CD4-positive, alpha-beta T cell treated with Interleukin-2 at 100 ng/mL for 4 hours (primary cell): ENCODE measurements around the gene TH.
"Not testable (repeated sequence)": the region's sequence is repeated elsewhere in the genome, so short reads cannot be mapped to it uniquely, and the experiment has no call there.

Experiments used
- DNase-seq: peaks from one replicate; pipeline ENCODE4 v3.0.0-alpha.2; 2020; ENCODE audit warnings: low spot score

The TH gene

GRCh38 chr11:2195756-2196088 is 24.1 kb upstream of the TH start:
- DNase-seq: no peak

- peak; percentile 37 for DNase-seq
Measured at GRCh38 chr11:2194877-2195755, 23.5 kb upstream of the TH start.

- not testable (repeated sequence) for DNase-seq
Measured at GRCh38 chr11:2193888-2194595, 22.4 kb upstream of the TH start.

DNA sequence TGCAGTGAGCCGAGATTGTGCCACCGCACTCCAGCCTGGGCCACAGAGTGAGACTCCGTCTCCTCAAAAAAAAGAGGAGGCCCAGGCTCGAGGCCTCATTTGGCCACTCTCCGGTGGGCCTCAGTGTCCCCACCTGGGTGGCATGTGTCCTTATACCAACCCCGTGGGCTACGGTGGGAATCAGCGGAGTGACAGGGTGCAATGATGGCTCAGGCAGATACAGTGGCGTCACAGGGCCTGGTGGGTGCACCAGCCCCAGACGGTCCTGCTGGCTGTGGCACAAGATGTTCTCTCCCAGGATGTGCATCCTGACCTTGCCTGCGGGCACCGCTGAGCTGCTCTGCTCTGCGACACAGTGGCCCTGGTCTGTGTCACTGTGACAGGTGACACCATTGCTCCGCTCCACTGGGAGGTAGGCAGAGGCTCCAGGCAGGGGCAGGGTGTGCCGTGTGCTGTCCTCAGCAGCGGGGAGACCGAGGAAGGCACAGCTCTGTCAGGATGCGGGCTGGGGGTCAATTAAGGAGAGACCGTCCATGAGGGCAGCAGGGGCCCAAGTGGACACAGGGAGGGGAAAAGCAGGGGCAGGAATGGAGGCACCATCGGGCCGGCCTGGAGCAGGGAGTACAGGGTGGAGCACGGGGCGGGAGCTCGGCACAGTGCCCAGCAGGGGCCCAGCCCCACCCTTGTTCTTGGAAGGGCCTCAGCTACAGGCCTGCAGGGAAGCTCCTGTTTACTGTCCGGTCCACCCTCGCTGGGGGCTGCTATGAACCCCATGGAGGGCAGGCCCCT is 21.7 kb upstream of the TH start:
- DNase-seq: no peak

- no peak for DNase-seq
Measured at GRCh38 chr11:2192435-2192834, 20.8 kb upstream of the TH start.

DNA sequence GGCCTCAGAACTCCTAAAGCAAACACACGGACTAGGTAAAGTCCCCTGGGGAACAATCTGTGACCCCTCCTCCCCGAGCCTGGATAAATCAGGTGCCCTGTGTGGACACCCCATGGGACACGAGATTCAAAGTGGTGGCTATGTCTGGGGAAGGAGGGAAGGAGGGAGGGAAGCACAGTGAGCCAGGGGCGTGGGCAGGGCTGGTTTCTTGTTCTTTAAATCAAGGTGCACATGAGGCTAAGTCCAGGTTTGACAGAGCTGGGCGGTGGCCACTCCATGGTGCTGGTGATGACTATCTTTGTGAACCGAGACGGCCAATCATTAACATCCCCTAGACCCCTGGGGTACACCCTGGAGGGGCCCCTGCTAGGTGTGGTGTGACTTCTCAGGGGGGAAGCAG is 20.3 kb upstream of the TH start:
- no peak for DNase-seq

DNA sequence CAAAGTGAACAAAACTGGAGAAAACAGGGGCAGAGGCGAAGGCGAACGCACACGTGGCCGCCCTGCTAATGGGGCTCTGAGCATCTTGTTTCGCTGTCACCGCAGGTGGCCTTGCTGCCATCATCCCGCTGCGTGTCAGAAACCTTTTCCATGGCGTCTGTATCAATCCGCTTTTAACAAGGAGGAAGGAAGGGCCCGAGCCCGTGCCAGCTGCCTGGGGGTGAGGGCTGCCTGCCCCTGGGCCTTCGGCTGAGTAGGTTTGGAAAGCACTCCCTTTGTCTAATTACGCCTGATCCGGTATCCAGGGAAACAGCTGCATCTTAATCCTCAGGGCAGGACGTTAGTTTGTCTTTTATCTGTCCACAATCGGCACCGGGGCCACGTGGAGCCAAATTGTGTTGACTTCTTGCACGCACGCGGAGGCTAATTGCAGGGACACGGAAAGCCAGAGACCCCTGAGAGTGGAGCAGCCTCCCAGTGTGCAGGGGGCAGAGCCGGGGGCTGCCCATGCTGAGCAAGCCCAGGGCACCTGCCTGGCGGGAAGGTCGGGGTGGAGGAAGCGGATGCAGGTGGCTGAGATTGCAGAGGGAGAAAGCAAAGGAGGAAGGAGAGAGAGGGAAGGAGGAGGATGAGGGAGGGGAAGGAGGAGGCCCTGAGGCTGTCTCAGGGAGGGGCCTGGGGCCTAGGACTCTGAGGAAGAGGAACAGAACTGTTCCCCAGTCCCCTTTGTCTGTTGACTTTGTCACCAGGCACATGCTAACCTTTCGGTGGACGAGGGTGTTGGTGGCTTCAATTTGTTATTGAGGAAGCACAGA is 19.2 kb upstream of the TH start:
- no peak for DNase-seq

DNA sequence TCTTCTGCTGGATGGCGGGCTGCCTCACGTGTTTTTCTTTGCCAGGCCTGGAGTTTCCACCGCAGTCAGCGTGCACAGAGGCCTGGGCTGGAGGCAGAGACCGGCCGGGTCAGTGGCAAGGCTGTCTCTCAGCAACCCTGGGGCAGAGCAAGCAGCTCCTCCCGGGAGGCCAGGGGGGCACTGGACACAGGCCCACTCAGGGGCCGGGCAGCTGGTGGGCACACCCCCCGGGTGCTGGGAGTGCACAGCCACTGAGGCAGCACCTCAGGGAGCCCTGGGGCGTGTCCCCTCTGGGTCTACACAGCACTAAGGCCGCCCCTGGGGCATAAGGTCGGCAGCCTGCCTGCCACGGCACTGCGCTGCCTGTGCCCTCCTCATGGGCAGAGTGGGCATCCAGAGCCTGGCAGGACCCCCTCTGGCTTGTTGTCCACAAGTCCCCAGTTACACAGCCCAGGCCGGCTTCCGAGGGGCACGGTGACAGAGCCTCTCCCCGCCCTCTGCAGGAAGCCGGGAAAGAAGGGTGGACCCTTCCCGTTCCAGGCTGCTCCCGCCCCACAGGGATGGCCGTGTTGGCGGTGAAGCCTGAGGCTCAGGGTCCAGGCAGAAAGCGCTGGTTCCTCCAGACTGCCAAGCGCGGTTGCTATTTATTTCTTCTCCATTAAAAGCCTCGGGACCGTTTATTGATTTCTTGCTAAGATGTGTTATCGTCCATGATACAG is 18.5 kb upstream of the TH start:
- no peak for DNase-seq

- DNase-seq: no peak
Measured at GRCh38 chr11:2188745-2189144, 17.1 kb upstream of the TH start.

DNA sequence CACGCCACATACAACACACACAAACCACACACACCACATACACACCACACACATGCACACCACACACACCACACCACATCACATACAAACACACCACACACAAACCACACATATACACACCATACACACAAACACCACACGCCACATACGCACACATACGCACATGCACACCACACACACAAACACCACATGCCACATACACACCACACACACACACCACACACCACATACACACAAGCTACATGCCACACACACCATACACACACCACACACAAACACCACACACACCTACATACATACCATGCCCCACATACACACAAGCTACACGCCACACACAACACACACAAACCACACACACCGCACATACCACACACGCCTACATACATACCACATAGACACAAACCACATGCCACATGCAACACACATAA is 15.7 kb upstream of the TH start:
- DNase-seq: no peak

DNA sequence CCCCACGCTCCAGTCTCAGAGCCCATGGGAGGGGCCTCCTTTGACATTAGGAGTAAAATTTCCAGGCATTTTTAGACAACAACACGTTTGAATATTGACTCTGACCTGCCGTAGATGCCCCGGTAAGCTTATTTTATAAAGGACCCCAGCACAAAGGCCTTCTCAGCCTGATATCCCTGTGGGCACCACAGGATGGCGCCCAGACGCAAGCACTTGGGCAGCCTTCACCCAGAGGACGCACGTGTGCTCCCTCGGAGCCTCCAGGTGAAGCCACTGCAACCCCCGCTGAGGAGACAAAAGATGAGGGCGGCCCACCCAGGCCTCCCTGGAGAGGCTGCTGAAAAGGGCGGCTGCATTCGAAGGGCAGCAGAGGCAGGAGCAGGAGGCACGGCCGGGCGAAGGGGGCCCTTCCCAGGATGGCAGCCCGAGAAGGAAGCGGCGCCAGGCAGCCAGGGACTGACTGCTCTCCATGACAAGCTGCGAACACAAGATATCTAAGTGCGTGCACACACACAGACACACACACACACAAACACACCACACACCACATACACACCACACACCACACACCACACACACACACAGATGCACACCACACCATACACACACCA is 15.2 kb upstream of the TH start:
- DNase-seq: peak; percentile 36

GRCh38 chr11:2185324-2186085 is 13.9 kb upstream of the TH start:
- no peak for DNase-seq

- no peak for DNase-seq
Measured at GRCh38 chr11:2182692-2183474, 11.3 kb upstream of the TH start.

- DNase-seq: no peak
Measured at GRCh38 chr11:2182075-2182474, 10.5 kb upstream of the TH start.

GRCh38 chr11:2180789-2181370 is 9.3 kb upstream of the TH start:
- DNase-seq: no peak

GRCh38 chr11:2180347-2180746 is 8.7 kb upstream of the TH start:
- no peak for DNase-seq

- DNase-seq: no peak
Measured at GRCh38 chr11:2179516-2179915, 7.9 kb upstream of the TH start.

- no peak for DNase-seq
Measured at GRCh38 chr11:2178906-2179494, 7.4 kb upstream of the TH start.
